CD14-positive monocyte (primary cell): ENCODE measurements around the gene HID1. TPM values are rescaled to one million over a fixed set of nuclear protein-coding genes. Genes with fewer than 3 reads are reported as not detected.
A peak's percentile ranks its signal among the peaks of the same experiment; 100 is the strongest.

Experiments
- DNase-seq, 3 donors: peaks; one replicate each; pipeline ENCODE4 v3.0.0-alpha.2; 2011 to 2022
- H2AFZ ChIP-seq: 2 replicates; pipeline ENCODE4 v1.6.0; 2012; ENCODE audit warnings: mild to moderate bottlenecking, low read depth, low read length, inconsistent platforms; ENCODE audit not compliant: insufficient read depth, poor library complexity, severe bottlenecking
- H3K27ac ChIP-seq, 2 donors: 1 replicate in 1 of 2; 2 replicates in 1 of 2; pipeline ENCODE4 v1.5.1; 2012 to 2013; ENCODE audit warnings: low read length in 2 of 2, control low read depth in 1 of 2, inconsistent platforms in 1 of 2, low read depth in 1 of 2, mild to moderate bottlenecking in 1 of 2
- H3K27me3 ChIP-seq, 2 donors: one replicate each; pipeline versions ENCODE4 v1.6.0 to v1.6.1; 2011 to 2013; ENCODE audit warnings: low read length in 2 of 2; ENCODE audit not compliant: control insufficient read depth in 2 of 2, insufficient read depth in 2 of 2
- H3K36me3 ChIP-seq, 2 donors: replicated peaks in 1 of 2; 1 replicate in 1 of 2; 2 replicates in 1 of 2; pipeline versions ENCODE4 v1.5.1 to v1.6.1; 2012 to 2013; ENCODE audit warnings: low read length in 2 of 2, control low read depth in 1 of 2, inconsistent platforms in 1 of 2, mild to moderate bottlenecking in 1 of 2; ENCODE audit not compliant: insufficient read depth in 2 of 2, control insufficient read depth in 1 of 2
- H3K4me1 ChIP-seq, 2 donors: 1 replicate in 1 of 2; 2 replicates in 1 of 2; pipeline versions ENCODE4 v1.5.1 to v1.6.1; 2012 to 2013; ENCODE audit warnings: low read length in 2 of 2, control low read depth in 1 of 2, inconsistent platforms in 1 of 2, mild to moderate bottlenecking in 1 of 2, moderate library complexity in 1 of 2; ENCODE audit not compliant: insufficient read depth in 2 of 2, control insufficient read depth in 1 of 2
- H3K4me2 ChIP-seq: replicated peaks from 2 replicates; pipeline ENCODE3; 2012; ENCODE audit warnings: low read length, moderate library complexity, mild to moderate bottlenecking; ENCODE audit not compliant: poor library complexity, severe bottlenecking; ENCODE audit errors: extremely low read depth
- H3K4me3 ChIP-seq, 3 experiments: fragments of 200-600 bp in 1 of 3; sonication (generic) in 1 of 3; replicated peaks in 1 of 3; 1 replicate in 2 of 3; 2 replicates in 1 of 3; pipeline ENCODE4 v1.5.1; 2011 to 2013; ENCODE audit warnings: low read length in 3 of 3, mild to moderate bottlenecking in 3 of 3, control low read depth in 2 of 3, low read depth in 2 of 3, inconsistent platforms in 1 of 3, moderate library complexity in 1 of 3
- H3K79me2 ChIP-seq: 2 replicates; pipeline ENCODE4 v1.6.0; 2012; ENCODE audit warnings: mild to moderate bottlenecking, control low read depth, inconsistent platforms, low read length, moderate library complexity; ENCODE audit not compliant: insufficient read depth
- H3K9ac ChIP-seq: 2 replicates; pipeline ENCODE4 v1.6.0; 2017; ENCODE audit warnings: low read length, mild to moderate bottlenecking; ENCODE audit not compliant: insufficient read depth, poor library complexity, severe bottlenecking
- H3K9me3 ChIP-seq, 2 donors: replicated peaks in 1 of 2; 1 replicate in 1 of 2; 2 replicates in 1 of 2; pipeline versions ENCODE4 v1.5.1 to v1.6.1; 2012 to 2013; ENCODE audit warnings: low read length in 2 of 2, control low read depth in 1 of 2; ENCODE audit not compliant: control insufficient read depth in 1 of 2, insufficient read depth in 1 of 2
- H4K20me1 ChIP-seq: 2 replicates; pipeline ENCODE4 v1.6.0; 2012; ENCODE audit warnings: mild to moderate bottlenecking, low read length, control low read depth, moderate library complexity; ENCODE audit not compliant: insufficient read depth
- H3K27ac Mint-ChIP-seq, 7 donors: one replicate each; pipeline ENCODE4 v1.8.0; 2020; ENCODE audit warnings: mild to moderate bottlenecking in 7 of 7, mixed read lengths in 7 of 7, moderate library complexity in 6 of 7, inconsistent platforms in 2 of 7
- H3K27me3 Mint-ChIP-seq, 3 donors: one replicate each; pipeline ENCODE4 v1.8.0; 2021 to 2022; ENCODE audit warnings: low read depth in 3 of 3, mild to moderate bottlenecking in 3 of 3, mixed read lengths in 3 of 3, moderate library complexity in 3 of 3, inconsistent platforms in 1 of 3
- H3K36me3 Mint-ChIP-seq, 2 donors: one replicate each; pipeline ENCODE4 v1.8.0; 2020; ENCODE audit warnings: mixed read lengths in 2 of 2, inconsistent platforms in 1 of 2, mild to moderate bottlenecking in 1 of 2
- H3K4me1 Mint-ChIP-seq: one replicate; pipeline ENCODE4 v1.8.0; 2020; ENCODE audit warnings: mild to moderate bottlenecking, mixed read lengths
- H3K4me3 Mint-ChIP-seq, 2 donors: one replicate each; pipeline ENCODE4 v1.8.0; 2020; ENCODE audit warnings: mild to moderate bottlenecking in 2 of 2, mixed read lengths in 2 of 2, moderate library complexity in 1 of 2
- H3K9me3 Mint-ChIP-seq, 7 donors: one replicate each; pipeline ENCODE4 v1.8.0; 2020 to 2022; ENCODE audit warnings: mixed read lengths in 7 of 7, mild to moderate bottlenecking in 6 of 7, moderate library complexity in 6 of 7, inconsistent platforms in 2 of 7
- CTCF ChIP-seq: fragments of 200-600 bp; IDR thresholded peaks from one replicate; pipeline ENCODE4 v1.8.0; 2022; ENCODE audit warnings: antibody characterized with exemption, mild to moderate bottlenecking
- WGBS: methylation state at CpG from one replicate; pipeline ENCODE4 v1.1.5; 2013; ENCODE audit warnings: missing lambda C conversion rate; ENCODE audit not compliant: insufficient coverage; 5-methylcytosine and 5-hydroxymethylcytosine counted together
- intact Hi-C, 2 donors: fragments of 100-400 bp; cut with micrococcal nuclease; formaldehyde crosslinking; loops; one replicate each; pipeline versions ENCODE4 v1.15.0 to v1.15.1; 2023
- polyA plus RNA-seq, 3 donors: library from polyadenylated mRNA; depleted of rRNA in 1 of 3; unstranded in 2 of 3; stranded (reverse) in 1 of 3; fragments of 300-500 nt in 2 of 3; fragments of >200 nt in 1 of 3; fragmentation: Illumina TruSeq in 2 of 3; gene quantifications; 1 replicate in 2 of 3; 2 replicates in 1 of 3; pipeline ENCODE4 v1.2.3, GENCODE V29; 2012 to 2021

HID1 gene
- polyA plus RNA-seq, 3 donors, result not detected

DNA sequence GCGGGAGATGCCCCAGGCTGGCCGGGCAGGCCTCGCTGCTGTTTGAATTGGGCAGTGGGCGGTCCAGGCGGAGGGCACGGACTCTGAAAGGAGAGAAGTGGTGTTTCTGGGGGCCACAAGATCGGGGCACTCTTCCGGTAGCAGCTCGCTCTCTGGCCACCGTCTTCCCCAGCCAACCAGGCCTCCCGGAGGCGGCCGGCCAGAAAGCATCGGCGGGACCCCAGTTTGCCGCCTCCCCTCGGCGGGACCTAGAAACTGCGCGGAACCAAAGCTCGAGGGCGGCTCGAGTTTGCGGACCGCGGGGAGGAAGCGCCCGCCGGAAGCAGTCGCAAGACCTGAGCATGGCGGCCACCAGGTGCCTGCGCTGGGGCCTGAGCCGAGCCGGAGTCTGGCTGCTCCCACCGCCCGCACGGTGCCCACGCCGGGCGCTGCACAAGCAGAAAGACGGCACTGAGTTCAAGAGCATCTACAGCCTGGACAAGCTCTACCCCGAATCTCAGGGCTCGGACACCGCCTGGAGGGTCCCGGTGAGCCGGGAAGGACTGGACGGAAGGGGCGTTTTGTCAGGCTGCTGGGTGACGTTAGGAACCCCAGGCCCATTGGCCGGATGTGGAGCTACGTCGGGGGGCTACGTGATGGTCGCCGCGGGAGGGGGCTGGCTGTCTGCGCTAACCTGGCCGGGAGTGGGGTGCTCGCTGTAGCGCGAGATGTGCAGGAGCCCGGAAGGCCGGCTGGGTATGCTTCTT lies 40.0 kb upstream of the HID1 start, which contains the start of gene MRPL58:
Gene MRPL58, plus strand, starts transcription at position 325 of the 746 bp plus-strand sequence. Its CDS starts 17 bp downstream, at position 342.
- Histone ChIP-seq H3K9ac (peak within 1 kb of the TSS; percentile 82), H2AFZ (peak within 1 kb of the TSS; percentile 97), H3K36me3 (peaks cover 9 to 11% of the 10 kb centered on the region in 2 donors), H4K20me1 (peaks cover 20% of the 10 kb centered on the region), H3K4me2 (peak within 1 kb of the TSS; percentile 94), H3K27me3 (no peaks in the 10 kb centered on the region), H3K4me1 (peaks cover 17 to 22% of the 10 kb centered on the region in 2 donors), H3K79me2 (peaks cover 19% of the 10 kb centered on the region), H3K27ac (peak within 1 kb of the TSS; percentile 22 to 80), H3K9me3 (no peaks in the 10 kb centered on the region), H3K4me3 (peak within 1 kb of the TSS; percentile 90 to 97 (median 94))
- Mint-ChIP-seq H3K36me3 (peaks cover 13% of the 10 kb centered on the region in 2 donors), H3K4me1 (peaks cover 20% of the 10 kb centered on the region), H3K4me3 (peak within 1 kb of the TSS; percentile 93 to 97), H3K27ac (peak within 1 kb of the TSS; percentile 56 to 91 (median 81)), H3K27me3 (peaks cover 1 to 8% (median 4%) of the 10 kb centered on the region in 3 donors), H3K9me3 (no peaks in the 10 kb centered on the region)
- peak; percentile 76 for DNase-seq
- intact Hi-C loops, result no loop called here
- WGBS, result 2% methylated on average over 63 of the region's 63 CpGs
- peak; percentile 67 for TF ChIP-seq CTCF

DNA sequence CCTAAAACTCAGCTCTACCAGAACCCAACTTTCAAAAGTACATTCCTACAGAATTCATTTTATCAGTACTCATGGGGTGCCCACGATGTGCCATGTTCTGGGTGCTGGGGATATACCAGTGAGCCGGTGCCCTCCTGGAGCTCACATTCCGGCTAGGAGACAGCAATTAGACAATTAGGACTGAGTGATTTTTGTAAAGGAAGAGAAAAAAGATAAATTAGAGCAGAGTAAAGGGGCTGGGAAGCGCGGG lies 39.5 kb upstream of the HID1 start:
- Histone ChIP-seq H3K9me3 (no peaks in the 10 kb centered on the region), H3K4me2 (peak overlapping the region; percentile 94), H3K27ac (peak overlapping the region in 1 of 2 donors; percentile 18), H3K36me3 (peaks cover 9 to 10% of the 10 kb centered on the region in 2 donors), H4K20me1 (peaks cover 20% of the 10 kb centered on the region), H3K9ac (peak overlapping the region; percentile 82), H2AFZ (peak overlapping the region; percentile 97), H3K4me3 (peak overlapping the region; percentile 90 to 97 (median 94)), H3K4me1 (peaks cover 17 to 22% of the 10 kb centered on the region in 2 donors), H3K79me2 (peaks cover 19% of the 10 kb centered on the region), H3K27me3 (no peaks in the 10 kb centered on the region)
- TF ChIP-seq CTCF, result no peak
- peaks cover 1 to 8% (median 4%) of the 10 kb centered on the region in 3 donors for H3K27me3 Mint-ChIP-seq
- peaks cover 20% of the 10 kb centered on the region for H3K4me1 Mint-ChIP-seq
- H3K36me3 Mint-ChIP-seq, result peaks cover 11 to 12% of the 10 kb centered on the region in 2 donors
- no peaks in the 10 kb centered on the region for H3K9me3 Mint-ChIP-seq
- intact Hi-C loops, result no loop called here
- WGBS, result 70% methylated on average over 4 of the region's 5 CpGs
- no peak for DNase-seq
- peak overlapping the region; percentile 93 to 97 for H3K4me3 Mint-ChIP-seq
- H3K27ac Mint-ChIP-seq, result peak overlapping the region in 1 of 7 donors; percentile 56
